ENCODE results near the gene MRPL58. TPM values are rescaled to one million over a fixed set of nuclear protein-coding genes. Genes with fewer than 3 reads are reported as not detected.

MRPL58 gene
- total and polyA plus RNA-seq, 3 experiments from 2014 or later, result 48.0 to 68.8 (median 65.5) TPM

DNA sequence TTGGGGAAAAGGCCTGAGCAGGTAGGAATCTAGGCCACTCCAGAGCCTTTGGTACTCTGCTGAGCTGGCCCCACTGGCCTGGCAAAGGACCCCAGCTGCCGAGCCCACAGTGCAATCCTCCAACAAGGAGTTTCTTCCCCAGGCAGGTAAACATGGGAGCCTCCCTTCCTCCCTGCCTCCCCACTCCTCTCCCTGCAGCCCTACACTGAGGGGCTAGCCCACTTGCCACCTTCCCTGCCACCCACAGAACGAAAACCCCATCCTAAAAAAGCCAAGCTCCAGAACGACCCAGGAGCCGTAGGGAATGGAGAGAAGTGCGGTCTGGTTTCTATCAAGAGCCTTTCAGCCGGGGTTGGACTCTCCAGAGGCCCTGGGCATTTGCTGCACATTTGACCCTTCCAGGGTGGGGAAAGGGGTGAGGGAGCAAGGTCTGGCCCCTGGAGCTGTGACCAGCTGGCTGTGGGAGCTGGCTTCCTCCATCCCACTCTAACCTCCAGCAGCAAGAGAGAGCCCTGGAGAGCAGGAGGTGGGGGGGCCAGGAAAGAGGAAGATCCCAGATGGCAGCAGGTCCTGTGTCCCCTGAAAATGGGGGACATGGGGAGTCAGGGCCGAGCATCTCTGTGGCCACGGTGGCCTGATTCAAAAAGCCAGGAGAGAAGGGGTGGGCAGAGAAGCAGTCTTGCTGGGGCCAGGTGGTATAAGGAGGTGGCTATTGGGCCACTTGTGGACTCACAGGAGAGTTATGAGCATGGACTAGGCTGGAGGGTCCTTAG is 41.2 kb upstream of the MRPL58 start:
- no peak overlapping the region for H3K4me3 ChIP-seq (ENCODE audit: low read length)
- Mint-ChIP-seq H3K4me3 (peak overlapping the region; percentile 59 to 89 (median 69)), H3K36me3 (peaks cover 0 to 1% (median 0%) of the 10 kb centered on the region in 3 donors), H3K27ac (peak overlapping the region in 3 of 8 donors; percentile 4 to 72 (median 29)), H3K9me3 (no peaks in the 10 kb centered on the region), H3K27me3 (peaks cover 4 to 19% of the 10 kb centered on the region in 2 donors), H3K4me1 (peaks cover 5 to 20% (median 6%) of the 10 kb centered on the region in 3 donors)
- ChIA-PET CTCF (interaction anchor here (1.0 to 8.4 kb wide), 7 partner anchors 11 to 318 kb away, joined by 3 to 84 read pairs (median 6); partner anchors contain the start of genes CDR2L, MRPL58 and SLC25A19), POLR2A (interaction anchor here (0.6 kb wide), 1 partner anchor 201 kb away, joined by 3 read pairs; no protein-coding TSS in a partner anchor)
- H3K27me3 ChIP-seq (ENCODE audit: insufficient read depth, low read length, poor library complexity, severe bottlenecking), result peaks cover 8% of the 10 kb centered on the region
- no peaks in the 10 kb centered on the region for H3K36me3 ChIP-seq (ENCODE audit: insufficient read depth, low read length)
- H3K27ac ChIP-seq (ENCODE audit: low read depth, low read length), result no peak overlapping the region
- DNase-seq, result no peak
- no peaks in the 10 kb centered on the region for H3K9me3 ChIP-seq (ENCODE audit: low read length)
- H3K4me1 ChIP-seq (ENCODE audit: insufficient read depth, low read length), result peaks cover 13% of the 10 kb centered on the region

DNA sequence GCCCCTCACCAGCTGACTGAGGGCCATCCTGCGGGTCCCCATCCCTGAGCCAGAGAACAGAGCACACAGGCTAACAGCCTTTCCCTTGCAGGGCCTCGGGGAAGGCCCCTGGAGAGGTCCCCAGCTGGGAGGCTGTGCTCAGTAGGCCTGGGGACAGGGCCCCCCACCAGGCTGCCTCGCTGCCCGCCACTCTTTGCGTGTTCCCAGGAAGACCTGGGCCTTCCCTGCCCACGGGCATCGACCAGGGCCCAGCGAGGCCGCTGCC is 40.7 kb upstream of the MRPL58 start:
- ChIA-PET POLR2A (interaction anchor here (0.5 to 0.6 kb wide), 2 partner anchors 125 to 200 kb away, joined by 3 read pairs; no protein-coding TSS in a partner anchor), CTCF (interaction anchor here (1.0 to 8.4 kb wide), 7 partner anchors 12 to 318 kb away, joined by 3 to 84 read pairs (median 6); partner anchors contain the start of genes CDR2L, MRPL58 and SLC25A19)
- Histone ChIP-seq H3K36me3 (ENCODE audit: insufficient read depth, low read length) (no peaks in the 10 kb centered on the region), H3K9me3 (ENCODE audit: low read length) (no peaks in the 10 kb centered on the region), H3K27ac (ENCODE audit: low read depth, low read length) (no peak overlapping the region), H3K4me1 (ENCODE audit: insufficient read depth, low read length) (peaks cover 13% of the 10 kb centered on the region), H3K4me3 (ENCODE audit: low read length) (no peak overlapping the region), H3K27me3 (ENCODE audit: insufficient read depth, low read length, poor library complexity, severe bottlenecking) (peaks cover 8% of the 10 kb centered on the region)
- H3K27ac Mint-ChIP-seq, result no peak overlapping the region
- H3K36me3 Mint-ChIP-seq, result peaks cover 0 to 1% (median 0%) of the 10 kb centered on the region in 3 donors
- H3K4me1 Mint-ChIP-seq, result peaks cover 5 to 20% (median 6%) of the 10 kb centered on the region in 3 donors
- DNase-seq, result no peak
- peak overlapping the region; percentile 59 to 89 (median 68) for H3K4me3 Mint-ChIP-seq
- no peaks in the 10 kb centered on the region for H3K9me3 Mint-ChIP-seq
- peaks cover 4 to 21% of the 10 kb centered on the region in 2 donors for H3K27me3 Mint-ChIP-seq

- Mint-ChIP-seq H3K36me3 (peaks cover 0 to 1% (median 0%) of the 10 kb centered on the region in 3 donors), H3K9me3 (no peaks in the 10 kb centered on the region), H3K27ac (peak within 1 kb of the TSS in 5 of 8 donors; percentile 48 to 88 (median 68)), H3K27me3 (peaks cover 4 to 22% of the 10 kb centered on the region in 2 donors), H3K4me3 (peak within 1 kb of the TSS; percentile 79 to 90 (median 84)), H3K4me1 (peaks cover 5 to 20% (median 6%) of the 10 kb centered on the region in 3 donors)
- Histone ChIP-seq H3K27me3 (ENCODE audit: insufficient read depth, low read length, poor library complexity, severe bottlenecking) (peaks cover 8% of the 10 kb centered on the region), H3K4me3 (ENCODE audit: low read length) (peak within 1 kb of the TSS; percentile 64), H3K36me3 (ENCODE audit: insufficient read depth, low read length) (no peaks in the 10 kb centered on the region), H3K27ac (ENCODE audit: low read depth, low read length) (no peak within 1 kb of the TSS), H3K4me1 (ENCODE audit: insufficient read depth, low read length) (peaks cover 13% of the 10 kb centered on the region), H3K9me3 (ENCODE audit: low read length) (no peaks in the 10 kb centered on the region)
- peak; percentile 69 to 87 (median 77) for DNase-seq
- ChIA-PET POLR2A (interaction anchor here (0.5 to 1.6 kb wide), 3 partner anchors 11 to 124 kb away, joined by 3 to 6 read pairs (median 6); partner anchors contain the start of gene MRPL58), CTCF (interaction anchor here (0.6 to 8.4 kb wide), 8 partner anchors 12 to 317 kb away, joined by 3 to 84 read pairs (median 4); partner anchors contain the start of genes CDR2L, MRPL58 and SLC25A19)
Observed at GRCh38 chr17:74972107-74972972, 40.1 kb upstream of the MRPL58 start, which contains the start of gene HID1. Gene HID1 (minus strand): TSS chr17:74972759. CDS start chr17:74972656, 103 bp downstream.

GRCh38 chr17:74972973-74973328 is 39.5 kb upstream of the MRPL58 start:
- CTCF ChIA-PET, result interaction anchor here (1.2 to 8.4 kb wide), 5 partner anchors 13 to 228 kb away, joined by 3 to 84 read pairs (median 7); partner anchors contain the start of genes CDR2L and MRPL58
- H3K4me3 ChIP-seq (ENCODE audit: low read length), result peak overlapping the region; percentile 64
- H3K27ac ChIP-seq (ENCODE audit: low read depth, low read length), result no peak overlapping the region

GRCh38 chr17:74975943-74976342 is 36.5 kb upstream of the MRPL58 start:
- Mint-ChIP-seq H3K27ac (no peak overlapping the region), H3K27me3 (peaks cover 5 to 22% of the 10 kb centered on the region in 2 donors), H3K36me3 (peaks cover 0 to 1% (median 0%) of the 10 kb centered on the region in 3 donors), H3K4me1 (peaks cover 6 to 17% (median 8%) of the 10 kb centered on the region in 3 donors), H3K4me3 (no peak overlapping the region), H3K9me3 (no peaks in the 10 kb centered on the region)
- Histone ChIP-seq H3K4me3 (ENCODE audit: low read length) (no peak overlapping the region), H3K27me3 (ENCODE audit: insufficient read depth, low read length, poor library complexity, severe bottlenecking) (peaks cover 11% of the 10 kb centered on the region), H3K4me1 (ENCODE audit: insufficient read depth, low read length) (peaks cover 17% of the 10 kb centered on the region), H3K9me3 (ENCODE audit: low read length) (no peaks in the 10 kb centered on the region), H3K27ac (ENCODE audit: low read depth, low read length) (no peak overlapping the region), H3K36me3 (ENCODE audit: insufficient read depth, low read length) (no peaks in the 10 kb centered on the region)
- ChIA-PET CTCF (interaction anchor here (0.7 to 8.4 kb wide), 3 partner anchors 16 to 37 kb away, joined by 3 to 84 read pairs (median 3); partner anchors contain the start of gene MRPL58), POLR2A (interaction anchor here (0.9 kb wide), 1 partner anchor 58 kb away, joined by 3 read pairs; no protein-coding TSS in a partner anchor)
- DNase-seq, result no peak

More at GRCh38 chr17:74972973-74973328, 39.5 kb upstream of the MRPL58 start:
- Mint-ChIP-seq H3K4me1 (peaks cover 5 to 20% (median 6%) of the 10 kb centered on the region in 3 donors), H3K4me3 (peak overlapping the region; percentile 79 to 90 (median 84)), H3K27ac (peak overlapping the region in 5 of 8 donors; percentile 48 to 88 (median 68)), H3K36me3 (peaks cover 0 to 1% (median 0%) of the 10 kb centered on the region in 3 donors), H3K27me3 (peaks cover 4 to 22% of the 10 kb centered on the region in 2 donors), H3K9me3 (no peaks in the 10 kb centered on the region)
- no peaks in the 10 kb centered on the region for H3K36me3 ChIP-seq (ENCODE audit: insufficient read depth, low read length)
- POLR2A ChIA-PET, result interaction anchor here (1.4 to 1.6 kb wide), 2 partner anchors 11 to 39 kb away, joined by 6 read pairs; partner anchors contain the start of gene MRPL58
- H3K9me3 ChIP-seq (ENCODE audit: low read length), result no peaks in the 10 kb centered on the region
- no peak for DNase-seq
- peaks cover 13% of the 10 kb centered on the region for H3K4me1 ChIP-seq (ENCODE audit: insufficient read depth, low read length)
- peaks cover 10% of the 10 kb centered on the region for H3K27me3 ChIP-seq (ENCODE audit: insufficient read depth, low read length, poor library complexity, severe bottlenecking)

DNA sequence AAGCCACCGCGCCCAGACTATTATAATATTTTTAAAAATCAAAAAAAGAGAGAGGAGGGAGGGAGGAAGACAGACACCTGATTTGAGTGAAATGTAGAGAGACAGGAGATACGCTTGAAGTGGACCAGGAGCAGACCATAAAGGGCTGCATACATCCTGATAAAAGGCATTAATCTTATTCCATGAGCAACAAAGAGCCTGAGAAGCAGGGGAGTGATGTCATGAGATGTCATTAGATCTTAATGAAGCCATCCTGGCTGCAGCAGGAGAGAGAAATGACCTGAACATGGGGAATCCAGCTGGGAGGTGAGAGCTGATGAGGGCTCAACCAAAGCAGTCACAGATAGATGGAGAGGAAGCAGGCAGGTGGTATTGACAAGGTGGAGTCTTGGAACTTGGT is 34.7 kb upstream of the MRPL58 start:
- H3K4me3 Mint-ChIP-seq, result peak overlapping the region in 1 of 7 donors; percentile 48
- H3K4me1 Mint-ChIP-seq, result peaks cover 16 to 22% (median 18%) of the 10 kb centered on the region in 3 donors
- Histone ChIP-seq H3K27me3 (ENCODE audit: insufficient read depth, low read length, poor library complexity, severe bottlenecking) (peaks cover 11% of the 10 kb centered on the region), H3K9me3 (ENCODE audit: low read length) (no peaks in the 10 kb centered on the region), H3K27ac (ENCODE audit: low read depth, low read length) (no peak overlapping the region), H3K36me3 (ENCODE audit: insufficient read depth, low read length) (no peaks in the 10 kb centered on the region), H3K4me3 (ENCODE audit: low read length) (no peak overlapping the region), H3K4me1 (ENCODE audit: insufficient read depth, low read length) (peaks cover 20% of the 10 kb centered on the region)
- H3K36me3 Mint-ChIP-seq, result peaks cover 0 to 1% (median 0%) of the 10 kb centered on the region in 3 donors
- no peak for DNase-seq
- CTCF ChIA-PET, result interaction anchor here (3.7 kb wide), 1 partner anchor 17 kb away, joined by 12 read pairs; no protein-coding TSS in a partner anchor
- H3K27ac Mint-ChIP-seq, result no peak overlapping the region
- peaks cover 7 to 22% of the 10 kb centered on the region in 2 donors for H3K27me3 Mint-ChIP-seq
- H3K9me3 Mint-ChIP-seq, result no peaks in the 10 kb centered on the region
- POLR2A ChIA-PET, result no interaction called here

- peaks cover 16% of the 10 kb centered on the region for H3K4me1 ChIP-seq (ENCODE audit: insufficient read depth, low read length)
- Mint-ChIP-seq H3K4me3 (no peak overlapping the region), H3K27me3 (peaks cover 7 to 18% of the 10 kb centered on the region in 2 donors), H3K9me3 (no peaks in the 10 kb centered on the region), H3K36me3 (no peaks in the 10 kb centered on the region), H3K27ac (no peak overlapping the region), H3K4me1 (peaks cover 12 to 19% (median 14%) of the 10 kb centered on the region in 3 donors)
- ChIA-PET CTCF (interaction anchor here (3.7 kb wide), 1 partner anchor 17 kb away, joined by 12 read pairs; no protein-coding TSS in a partner anchor), POLR2A (interaction anchor here (0.6 kb wide), 1 partner anchor 312 kb away, joined by 3 read pairs; no protein-coding TSS in a partner anchor)
- H3K27ac ChIP-seq (ENCODE audit: low read depth, low read length), result no peak overlapping the region
- H3K9me3 ChIP-seq (ENCODE audit: low read length), result no peaks in the 10 kb centered on the region
- H3K36me3 ChIP-seq (ENCODE audit: insufficient read depth, low read length), result no peaks in the 10 kb centered on the region
- H3K4me3 ChIP-seq (ENCODE audit: low read length), result no peak overlapping the region
- no peak for DNase-seq
- H3K27me3 ChIP-seq (ENCODE audit: insufficient read depth, low read length, poor library complexity, severe bottlenecking), result peaks cover 6% of the 10 kb centered on the region
Observed at GRCh38 chr17:74978240-74978639, 34.2 kb upstream of the MRPL58 start.

Measured in CD8-positive, alpha-beta memory T cell (primary cell).